Stimulated activated naive CD8-positive, alpha-beta T cell treated with anti-CD3 and anti-CD28 coated beads, Interleukin-15, amount 100 ng/mL, for 72 hours (primary cell): Measurements from ENCODE around the gene FNDC7.
A peak's percentile ranks its signal among the peaks of the same experiment; 100 is the strongest.
"Not testable (repeated sequence)": the region's sequence is repeated elsewhere in the genome, so short reads cannot be mapped to it uniquely, and the experiment has no call there.

Experiments used
- ATAC-seq: fragments of 150-1000 bp; cut with Tn5 transposase; 2 replicates; pipeline ENCODE4 v1.10.0; 2021; ENCODE audit warnings: mild to moderate bottlenecking, moderate library complexity
- DNase-seq, 2 donors: peaks; one replicate each; pipeline ENCODE4 v3.0.0; 2021 to 2022
- H3K27ac Mint-ChIP-seq, 2 donors: one replicate each; pipeline ENCODE4 v1.8.0; 2022; ENCODE audit warnings: mild to moderate bottlenecking in 2 of 2, mixed read lengths in 2 of 2, moderate library complexity in 2 of 2
- H3K27me3 Mint-ChIP-seq: one replicate; pipeline ENCODE4 v1.8.0; 2022; ENCODE audit warnings: mixed read lengths
- H3K4me1 Mint-ChIP-seq: one replicate; pipeline ENCODE4 v1.8.0; 2022; ENCODE audit warnings: mild to moderate bottlenecking, mixed read lengths
- H3K4me3 Mint-ChIP-seq, 2 donors: one replicate each; pipeline ENCODE4 v1.8.0; 2022; ENCODE audit warnings: mild to moderate bottlenecking in 2 of 2, mixed read lengths in 2 of 2, moderate library complexity in 1 of 2
- H3K9me3 Mint-ChIP-seq, 2 donors: one replicate each; pipeline ENCODE4 v1.8.0; 2022; ENCODE audit warnings: mixed read lengths in 2 of 2

The FNDC7 gene

GRCh38 chr1:108691128-108691941 lies 21.4 kb upstream of the FNDC7 start:
- ATAC-seq (no peak), DNase-seq (no peak)
- no peaks in the 10 kb centered on the region for H3K27me3 Mint-ChIP-seq
- H3K4me3 Mint-ChIP-seq, result peak overlapping the region; percentile 85 to 95
- peak overlapping the region; percentile 98 to 99 for H3K27ac Mint-ChIP-seq
- H3K4me1 Mint-ChIP-seq, result peaks cover 35% of the 10 kb centered on the region
- no peaks in the 10 kb centered on the region for H3K9me3 Mint-ChIP-seq

GRCh38 chr1:108691942-108692723 lies 20.6 kb upstream of the FNDC7 start, which contains the start of gene PRPF38B:
Gene PRPF38B (plus strand): TSS chr1:108692310. CDS start chr1:108692592, 282 bp downstream.
- peaks cover 35% of the 10 kb centered on the region for H3K4me1 Mint-ChIP-seq
- no peaks in the 10 kb centered on the region for H3K9me3 Mint-ChIP-seq
- H3K4me3 Mint-ChIP-seq, result peak within 1 kb of the TSS; percentile 85 to 95
- no peaks in the 10 kb centered on the region for H3K27me3 Mint-ChIP-seq
- peak within 1 kb of the TSS; percentile 98 to 99 for H3K27ac Mint-ChIP-seq
- DNase-seq, result peak; percentile 89 to 93
- peak; percentile 90 for ATAC-seq

- peaks cover 42% of the 10 kb centered on the region for H3K4me1 Mint-ChIP-seq
- no peaks in the 10 kb centered on the region for H3K27me3 Mint-ChIP-seq
- peak; percentile 80 to 85 for DNase-seq
- peak; percentile 85 for ATAC-seq
- no peaks in the 10 kb centered on the region for H3K9me3 Mint-ChIP-seq
- H3K27ac Mint-ChIP-seq, result peak overlapping the region; percentile 98 to 99
- H3K4me3 Mint-ChIP-seq, result peak overlapping the region; percentile 85 to 95
Measured at GRCh38 chr1:108692724-108693655, 19.7 kb upstream of the FNDC7 start.

GRCh38 chr1:108695535-108695934 lies 17.2 kb upstream of the FNDC7 start:
- peaks cover 46% of the 10 kb centered on the region for H3K4me1 Mint-ChIP-seq
- H3K9me3 Mint-ChIP-seq, result no peaks in the 10 kb centered on the region
- DNase-seq (no peak), ATAC-seq (no peak)
- H3K27me3 Mint-ChIP-seq, result no peaks in the 10 kb centered on the region
- H3K4me3 Mint-ChIP-seq, result peak overlapping the region; percentile 75 to 78
- H3K27ac Mint-ChIP-seq, result peak overlapping the region; percentile 86 to 93

GRCh38 chr1:108699375-108700332 lies 13.1 kb upstream of the FNDC7 start:
- Mint-ChIP-seq H3K4me1 (peaks cover 29% of the 10 kb centered on the region), H3K9me3 (no peaks in the 10 kb centered on the region), H3K4me3 (peak overlapping the region; percentile 49 to 60), H3K27ac (peak overlapping the region; percentile 2 to 75), H3K27me3 (no peaks in the 10 kb centered on the region)
- DNase-seq (no peak), ATAC-seq (no peak)

- ATAC-seq (no peak), DNase-seq (no peak)
- no peak overlapping the region for H3K4me3 Mint-ChIP-seq
- no peaks in the 10 kb centered on the region for H3K27me3 Mint-ChIP-seq
- no peaks in the 10 kb centered on the region for H3K9me3 Mint-ChIP-seq
- no peak overlapping the region for H3K27ac Mint-ChIP-seq
- H3K4me1 Mint-ChIP-seq, result peaks cover 31% of the 10 kb centered on the region
Measured at GRCh38 chr1:108701176-108701849, 11.4 kb upstream of the FNDC7 start.

GRCh38 chr1:108702109-108702508 lies 10.6 kb upstream of the FNDC7 start:
- DNase-seq, H3K4me3 Mint-ChIP-seq, H3K27ac Mint-ChIP-seq, H3K9me3 Mint-ChIP-seq, ATAC-seq, H3K27me3 Mint-ChIP-seq: not testable (repeated sequence)
- H3K4me1 Mint-ChIP-seq, result peaks cover 31% of the 10 kb centered on the region

- Mint-ChIP-seq H3K4me3 (no peak overlapping the region), H3K9me3 (no peaks in the 10 kb centered on the region), H3K27me3 (no peaks in the 10 kb centered on the region), H3K4me1 (peaks cover 28% of the 10 kb centered on the region), H3K27ac (peak overlapping the region in 1 of 2 donors; percentile 81)
- DNase-seq (peak in 1 of 2 donors; percentile 40), ATAC-seq (peak; percentile 87)
Measured at GRCh38 chr1:108703939-108704338, 8.8 kb upstream of the FNDC7 start.

GRCh38 chr1:108704496-108704895 lies 8.2 kb upstream of the FNDC7 start:
- no peak for DNase-seq
- Mint-ChIP-seq H3K4me3 (no peak overlapping the region), H3K9me3 (no peaks in the 10 kb centered on the region), H3K4me1 (peaks cover 25% of the 10 kb centered on the region), H3K27me3 (no peaks in the 10 kb centered on the region), H3K27ac (no peak overlapping the region)
- ATAC-seq, result no peak

GRCh38 chr1:108706643-108707042 lies 6.1 kb upstream of the FNDC7 start:
- Mint-ChIP-seq H3K9me3 (no peaks in the 10 kb centered on the region), H3K27ac (no peak overlapping the region), H3K4me1 (peaks cover 16% of the 10 kb centered on the region), H3K4me3 (no peak overlapping the region), H3K27me3 (no peaks in the 10 kb centered on the region)
- ATAC-seq, result no peak
- DNase-seq, result no peak

GRCh38 chr1:108708691-108709660 lies 3.7 kb upstream of the FNDC7 start:
- ATAC-seq, result peak; percentile 87
- H3K4me3 Mint-ChIP-seq, result no peak overlapping the region
- no peak overlapping the region for H3K27ac Mint-ChIP-seq

GRCh38 chr1:108715932-108716331 lies 3.2 kb downstream of the FNDC7 start:
- ATAC-seq, result no peak
- no peak overlapping the region for H3K4me3 Mint-ChIP-seq
- no peaks in the 10 kb centered on the region for H3K27me3 Mint-ChIP-seq
- no peak overlapping the region for H3K27ac Mint-ChIP-seq
- no peaks in the 10 kb centered on the region for H3K9me3 Mint-ChIP-seq
- no peaks in the 10 kb centered on the region for H3K4me1 Mint-ChIP-seq
- no peak for DNase-seq

More at GRCh38 chr1:108708691-108709660, 3.7 kb upstream of the FNDC7 start:
- no peaks in the 10 kb centered on the region for H3K27me3 Mint-ChIP-seq
- peaks cover 16% of the 10 kb centered on the region for H3K4me1 Mint-ChIP-seq
- DNase-seq, result peak; percentile 62 to 73
- H3K9me3 Mint-ChIP-seq, result no peaks in the 10 kb centered on the region
